Uterus (tissue), 2 donors: ENCODE data around the gene GALNTL6.

Experiments used
- POLR2A ChIP-seq, 2 donors: fragments of 450-650 bp; IDR thresholded peaks; one replicate each; pipeline ENCODE4 v1.6.1; 2016; ENCODE audit warnings: antibody characterized with exemption in 2 of 2, mild to moderate bottlenecking in 1 of 2, moderate library complexity in 1 of 2
- TF ChIP-seq, protein P1 (sequence below), 4 experiments: fragments of 200-600 bp in 2 of 4; fragments of 450-650 bp in 2 of 4; sonication (generic) in 2 of 4; IDR thresholded peaks; one replicate each; pipeline ENCODE4 v1.5.1; 2016 to 2019; ENCODE audit warnings: antibody characterized with exemption in 4 of 4, mild to moderate bottlenecking in 2 of 4, moderate library complexity in 1 of 4

GRCh38 chr4:172851534-172851933 lies 1038.3 kb downstream of the GALNTL6 start:
- TF ChIP-seq POLR2A (IDR thresholded peaks at IDR 0.05) = no peak
- TF ChIP-seq, protein P1, sequence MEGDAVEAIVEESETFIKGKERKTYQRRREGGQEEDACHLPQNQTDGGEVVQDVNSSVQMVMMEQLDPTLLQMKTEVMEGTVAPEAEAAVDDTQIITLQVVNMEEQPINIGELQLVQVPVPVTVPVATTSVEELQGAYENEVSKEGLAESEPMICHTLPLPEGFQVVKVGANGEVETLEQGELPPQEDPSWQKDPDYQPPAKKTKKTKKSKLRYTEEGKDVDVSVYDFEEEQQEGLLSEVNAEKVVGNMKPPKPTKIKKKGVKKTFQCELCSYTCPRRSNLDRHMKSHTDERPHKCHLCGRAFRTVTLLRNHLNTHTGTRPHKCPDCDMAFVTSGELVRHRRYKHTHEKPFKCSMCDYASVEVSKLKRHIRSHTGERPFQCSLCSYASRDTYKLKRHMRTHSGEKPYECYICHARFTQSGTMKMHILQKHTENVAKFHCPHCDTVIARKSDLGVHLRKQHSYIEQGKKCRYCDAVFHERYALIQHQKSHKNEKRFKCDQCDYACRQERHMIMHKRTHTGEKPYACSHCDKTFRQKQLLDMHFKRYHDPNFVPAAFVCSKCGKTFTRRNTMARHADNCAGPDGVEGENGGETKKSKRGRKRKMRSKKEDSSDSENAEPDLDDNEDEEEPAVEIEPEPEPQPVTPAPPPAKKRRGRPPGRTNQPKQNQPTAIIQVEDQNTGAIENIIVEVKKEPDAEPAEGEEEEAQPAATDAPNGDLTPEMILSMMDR (IDR thresholded peaks at IDR 0.05) = no peak
